ENCODE data around the gene TEC. TPM values are rescaled to one million over a fixed set of nuclear protein-coding genes. Genes with fewer than 3 reads are reported as not detected.
A peak's percentile ranks its signal among the peaks of the same experiment; 100 is the strongest.

TEC gene
- total RNA-seq, 1 donor from 2014 or later, result 3.4 TPM

DNA sequence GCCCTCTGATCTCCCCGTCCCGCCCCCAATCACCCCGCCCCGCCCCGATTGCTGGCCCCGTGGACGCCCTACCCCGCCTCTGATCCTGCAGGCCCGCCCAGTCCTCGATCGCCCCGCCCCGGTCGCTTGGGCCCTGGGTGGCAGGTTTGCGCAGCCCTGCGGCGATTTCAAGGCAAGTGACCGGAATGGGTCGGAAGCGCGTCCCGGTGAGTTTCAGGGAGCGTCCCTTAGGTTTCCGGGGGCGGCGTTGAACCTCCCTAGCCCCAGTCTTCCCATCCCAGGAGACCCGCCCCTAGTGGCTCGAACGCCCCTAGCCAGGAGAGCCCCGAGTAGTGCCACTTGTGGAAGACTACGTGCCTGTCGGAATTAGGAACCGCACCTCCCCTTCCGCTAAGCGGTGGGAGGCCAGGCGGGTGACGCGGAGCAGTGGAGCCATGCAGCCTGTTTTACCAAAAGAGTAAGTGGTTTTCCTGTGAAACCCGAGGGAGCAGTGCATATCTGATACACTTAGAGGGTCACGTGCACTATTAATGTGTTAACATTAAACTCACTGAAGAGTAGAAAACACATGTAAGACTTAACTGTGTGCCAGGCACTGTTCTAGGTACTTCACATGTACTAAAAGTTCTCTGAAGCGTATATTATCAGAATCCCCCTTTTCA is 354 bp upstream of the TEC start:
- DNase-seq (ENCODE audit: low spot score), result peak; percentile 95

DNA sequence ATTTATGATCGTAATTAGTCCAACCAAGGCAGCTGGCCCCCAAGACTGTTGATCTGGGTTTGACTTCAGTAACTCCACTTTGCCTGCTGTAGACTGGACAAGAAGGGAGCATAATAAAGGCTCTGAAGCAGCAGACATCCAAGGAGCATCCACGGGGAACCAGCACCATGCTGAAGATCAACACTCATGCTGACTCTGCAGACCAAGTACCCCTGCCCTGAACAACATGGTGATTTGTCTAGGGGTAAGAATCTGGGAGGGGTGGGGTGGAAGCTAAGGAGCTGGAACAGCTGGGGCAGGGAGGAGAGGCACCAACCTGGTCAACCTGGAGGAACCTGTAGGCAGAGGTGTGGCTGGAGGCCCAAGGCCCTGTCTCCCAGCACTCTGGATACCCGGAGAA is 2.1 kb downstream of the TEC start:
- no peak for DNase-seq (ENCODE audit: low spot score)

DNA sequence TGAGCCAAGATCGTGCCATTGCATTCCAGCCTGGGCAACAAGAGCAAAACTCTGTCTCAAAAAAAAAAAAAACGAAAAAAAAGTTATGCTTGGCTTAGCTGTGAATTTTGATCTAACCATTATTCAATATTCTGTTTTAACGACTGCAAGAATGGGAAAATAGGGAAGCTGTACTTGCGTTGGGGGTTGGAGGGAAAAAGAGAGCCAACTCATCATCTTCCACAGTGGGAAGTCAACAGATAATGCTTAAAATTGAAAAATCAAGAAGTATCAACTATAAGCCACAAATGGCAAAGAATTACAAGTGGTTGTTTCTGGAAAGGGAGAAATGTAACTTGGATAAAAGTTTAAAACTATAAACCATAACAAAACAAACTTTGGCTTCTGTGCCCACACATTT is 2.9 kb downstream of the TEC start:
- DNase-seq (ENCODE audit: low spot score), result no peak

DNA sequence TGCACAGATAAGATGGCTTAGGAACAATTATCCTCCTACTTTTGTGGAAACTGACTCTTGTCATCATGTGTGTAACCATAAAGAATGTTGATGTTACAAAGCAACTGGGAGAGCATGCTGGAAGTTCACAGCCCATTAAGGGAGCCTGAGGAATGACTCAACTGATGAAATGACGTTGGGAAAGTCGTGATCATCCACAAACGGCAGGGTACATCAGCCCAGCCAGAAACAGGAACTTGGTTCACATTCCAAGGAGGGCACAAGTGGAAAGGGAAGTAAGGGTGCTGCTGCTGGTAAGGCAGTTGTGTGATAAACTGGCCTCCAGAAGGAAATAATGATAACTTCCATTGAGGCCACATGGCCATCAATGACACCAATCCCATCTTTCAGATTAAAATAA is 6.7 kb downstream of the TEC start:
- no peak for DNase-seq (ENCODE audit: low spot score)

GRCh38 chr4:48262484-48262883 is 7.2 kb downstream of the TEC start:
- no peak for DNase-seq (ENCODE audit: low spot score)

DNA sequence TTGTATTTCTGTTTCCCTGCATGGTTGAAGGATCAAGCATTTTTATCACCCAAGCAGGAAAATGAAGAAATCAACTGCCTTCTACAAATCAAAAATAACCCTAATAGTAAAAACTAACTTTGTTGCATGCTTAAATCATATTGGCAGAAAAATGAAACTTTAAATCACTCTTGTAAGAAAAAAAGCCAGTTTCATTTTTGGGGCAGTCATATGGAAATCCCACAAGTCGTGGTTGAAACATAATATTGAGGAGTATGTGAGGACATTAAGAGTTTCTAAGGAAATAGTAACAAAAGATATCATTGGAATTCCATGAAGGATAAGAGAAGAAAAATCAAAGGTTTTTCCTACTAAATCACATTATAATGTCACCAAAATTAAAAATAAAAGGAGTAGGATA is 8.4 kb downstream of the TEC start:
- DNase-seq (ENCODE audit: low spot score), result no peak

DNA sequence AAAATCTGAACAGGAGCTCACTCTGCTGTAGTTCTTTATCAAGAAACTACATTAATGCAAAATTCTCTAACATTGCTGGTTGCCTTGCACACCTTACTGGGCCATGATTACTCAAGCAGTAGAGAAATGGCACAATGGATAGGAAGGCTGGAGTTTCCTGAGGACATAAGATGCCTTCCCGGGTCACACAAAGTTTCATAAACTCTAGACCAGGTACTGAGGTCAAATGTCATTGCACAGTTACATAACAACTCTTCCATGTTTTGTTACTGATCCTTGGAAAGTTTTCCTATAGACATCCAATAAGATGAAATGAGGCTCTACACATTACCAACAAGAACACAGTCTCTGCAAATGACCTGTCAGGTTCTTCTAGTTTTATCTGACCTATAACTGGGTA is 9.9 kb downstream of the TEC start:
- DNase-seq (ENCODE audit: low spot score), result no peak

DNA sequence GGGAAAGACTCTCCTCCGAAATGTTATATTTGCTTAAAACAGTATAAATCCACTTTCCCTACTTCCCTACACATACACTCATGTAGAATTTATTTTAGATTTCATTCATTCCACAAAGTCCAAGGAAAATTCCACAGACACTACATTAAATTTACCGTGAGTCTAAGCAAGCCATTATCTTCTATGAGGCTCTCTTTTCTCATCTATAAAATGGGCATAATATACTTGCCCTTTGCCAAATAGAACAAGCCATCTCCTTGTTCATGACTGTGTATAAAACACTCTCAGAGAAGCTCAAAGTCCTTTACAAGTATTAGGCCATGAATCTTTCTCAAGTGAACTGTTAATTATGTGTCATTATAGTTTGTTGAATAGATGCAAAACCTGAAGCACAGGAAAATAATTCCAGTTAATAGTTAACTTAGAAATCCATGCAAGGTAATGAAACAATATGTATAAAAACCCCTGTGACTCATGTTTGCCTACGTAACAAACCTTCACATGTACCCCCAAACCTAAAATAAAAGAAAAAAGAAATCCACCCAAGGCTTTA is 10.7 kb downstream of the TEC start:
- DNase-seq (ENCODE audit: low spot score), result no peak

- no peak for DNase-seq (ENCODE audit: low spot score)
Measured at GRCh38 chr4:48255959-48256342, 13.7 kb downstream of the TEC start.

DNA sequence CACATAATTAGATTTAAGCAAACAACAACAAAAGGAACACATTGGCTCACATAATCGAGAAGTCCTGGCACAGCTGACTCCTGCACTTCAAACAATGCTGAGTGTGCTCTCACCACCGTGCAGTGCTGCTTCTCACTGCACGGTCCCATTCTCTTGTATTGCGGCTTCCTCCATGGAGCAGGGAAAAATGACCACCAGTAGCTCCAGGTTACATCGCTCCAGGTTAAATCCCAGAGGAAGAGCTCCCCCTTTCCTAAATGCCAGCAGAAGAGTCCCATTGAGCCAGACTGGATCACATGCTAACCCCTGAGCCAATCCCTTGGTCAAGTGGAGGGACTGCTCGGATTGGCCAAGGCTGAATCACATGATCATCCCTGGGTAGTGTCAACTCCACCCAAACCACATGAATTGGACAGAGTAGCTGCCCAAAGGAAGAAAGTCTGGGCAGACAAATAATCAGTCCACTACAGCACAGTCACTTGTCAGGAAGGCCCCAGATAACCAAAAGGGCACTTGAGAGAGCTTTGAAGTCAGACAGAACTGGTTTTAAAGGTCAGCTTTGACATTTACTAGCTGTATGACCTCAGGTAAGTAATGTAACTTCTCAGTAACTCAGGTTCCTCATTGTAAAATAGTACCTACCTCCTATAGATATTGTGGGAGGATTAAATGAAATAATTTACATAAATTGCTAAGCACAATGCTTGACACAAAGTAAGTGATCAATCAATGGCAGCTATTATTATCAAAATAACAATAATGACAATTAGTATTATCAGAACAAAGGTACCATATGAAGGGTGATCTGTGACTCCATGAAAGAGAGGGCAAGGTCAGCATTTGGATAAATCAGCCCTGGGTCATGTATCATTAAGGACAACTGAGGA is 14.3 kb downstream of the TEC start:
- DNase-seq (ENCODE audit: low spot score), result no peak

DNA sequence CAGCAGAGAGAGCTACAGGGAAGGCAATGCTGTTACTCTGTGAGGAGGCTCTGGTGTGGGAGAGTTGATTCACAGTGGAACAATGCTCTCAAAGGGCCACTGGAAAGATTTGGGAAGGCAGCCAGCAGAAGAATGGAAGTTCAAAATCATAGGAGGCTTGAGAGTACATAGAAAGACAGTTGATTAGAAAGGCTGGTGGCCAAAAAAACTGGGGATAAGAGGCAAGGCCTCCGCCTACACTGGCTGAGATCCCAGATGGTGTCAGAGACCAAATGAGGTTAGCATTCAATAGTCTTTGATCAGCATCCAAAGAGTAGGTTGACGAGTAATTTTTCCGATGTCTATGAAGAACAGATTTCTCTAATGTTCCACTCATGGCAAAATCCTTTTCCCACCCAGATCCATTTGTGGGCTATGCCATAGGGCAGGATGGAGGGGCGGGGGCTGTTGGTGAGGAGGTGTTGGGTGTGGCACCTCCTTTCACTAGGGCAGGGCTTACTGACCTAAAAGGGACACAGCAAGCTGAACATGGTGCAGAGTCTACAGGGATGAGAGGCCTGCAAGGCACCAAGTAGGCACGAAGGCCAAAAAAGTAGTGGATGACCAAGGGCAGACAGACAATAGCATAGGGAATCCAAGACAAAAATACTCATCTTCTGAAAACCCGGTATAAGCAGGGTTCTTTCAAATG is 15.1 kb downstream of the TEC start:
- DNase-seq (ENCODE audit: low spot score), result no peak

GRCh38 chr4:48252313-48252712 is 17.3 kb downstream of the TEC start:
- DNase-seq (ENCODE audit: low spot score), result no peak

DNA sequence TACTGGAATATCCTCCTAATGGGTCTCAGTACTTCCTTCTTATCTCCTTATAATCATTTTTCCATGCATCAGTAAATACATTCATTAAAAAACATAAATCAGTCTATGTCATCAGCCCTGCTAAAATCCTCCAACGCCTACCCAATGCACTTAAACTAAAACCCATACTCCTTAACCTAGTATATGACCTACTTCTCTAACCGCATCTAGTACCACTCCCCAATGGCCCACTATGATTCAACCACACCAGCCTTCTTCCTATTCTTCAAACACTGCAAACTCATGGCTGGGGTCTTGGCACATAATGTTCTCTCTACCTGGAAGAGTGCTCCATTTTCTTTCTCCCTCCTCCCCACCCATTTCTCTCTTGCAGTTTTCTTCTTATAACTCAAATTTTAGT is 18.7 kb downstream of the TEC start:
- no peak for DNase-seq (ENCODE audit: low spot score)

DNA sequence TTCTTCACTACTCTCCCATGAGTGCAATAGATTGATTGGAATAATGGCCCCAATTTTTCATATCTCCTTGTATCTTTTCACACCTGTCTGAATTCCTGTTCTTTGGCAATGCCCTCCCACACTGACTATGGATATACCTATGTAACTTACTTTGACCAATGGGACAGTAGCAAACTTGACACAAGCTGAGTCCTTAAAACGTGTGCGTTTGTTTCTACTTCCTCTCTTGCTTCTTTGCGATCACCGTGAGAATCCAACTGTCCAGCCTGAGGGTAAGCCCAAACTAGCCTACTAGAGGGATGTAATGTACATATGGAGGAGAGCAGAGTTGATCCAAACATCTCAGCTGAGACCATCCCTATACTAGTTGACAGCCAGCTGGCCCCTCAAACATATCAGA is 19.3 kb downstream of the TEC start:
- no peak for DNase-seq (ENCODE audit: low spot score)

- no peak for DNase-seq (ENCODE audit: low spot score)
Measured at GRCh38 chr4:48249378-48249777, 20.3 kb downstream of the TEC start.

- DNase-seq (ENCODE audit: low spot score), result no peak
Measured at GRCh38 chr4:48248559-48248953, 21.1 kb downstream of the TEC start.

- no peak for DNase-seq (ENCODE audit: low spot score)
Measured at GRCh38 chr4:48247878-48248558, 21.6 kb downstream of the TEC start.

DNA sequence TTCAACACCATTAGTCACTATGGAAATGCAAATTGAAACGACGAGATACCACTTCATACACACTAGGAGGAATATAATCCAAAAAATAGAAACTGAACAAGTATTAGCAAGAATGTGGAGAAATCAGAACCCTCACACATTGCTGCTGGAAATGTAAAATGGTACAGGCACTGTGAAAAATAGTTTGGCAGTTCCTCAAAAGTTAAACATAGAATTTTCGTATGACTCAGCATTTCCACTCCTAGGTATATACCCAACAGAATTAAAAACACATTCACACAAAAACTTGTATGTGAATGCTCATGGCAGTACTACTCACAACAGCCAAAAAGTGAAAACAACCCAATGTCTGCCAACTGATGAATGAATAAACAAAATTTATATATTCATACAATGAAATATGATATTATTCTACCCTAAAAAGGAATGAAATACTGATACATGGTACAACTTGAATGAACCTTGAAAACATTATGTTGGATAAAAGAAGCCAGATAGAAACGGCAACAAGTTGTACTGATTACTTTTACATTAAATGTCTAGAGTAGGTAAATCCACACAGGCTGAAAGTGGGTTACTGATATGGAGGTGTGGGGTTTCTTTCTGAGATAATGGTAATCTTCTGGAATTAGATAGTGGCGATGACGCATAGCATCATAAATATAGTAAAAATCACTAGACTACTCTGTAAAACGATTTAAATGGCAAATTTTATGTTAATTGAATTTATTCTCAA is 22.3 kb downstream of the TEC start:
- no peak for DNase-seq (ENCODE audit: low spot score)

GRCh38 chr4:48244665-48245064 is 25.0 kb downstream of the TEC start:
- DNase-seq (ENCODE audit: low spot score), result no peak

DNA sequence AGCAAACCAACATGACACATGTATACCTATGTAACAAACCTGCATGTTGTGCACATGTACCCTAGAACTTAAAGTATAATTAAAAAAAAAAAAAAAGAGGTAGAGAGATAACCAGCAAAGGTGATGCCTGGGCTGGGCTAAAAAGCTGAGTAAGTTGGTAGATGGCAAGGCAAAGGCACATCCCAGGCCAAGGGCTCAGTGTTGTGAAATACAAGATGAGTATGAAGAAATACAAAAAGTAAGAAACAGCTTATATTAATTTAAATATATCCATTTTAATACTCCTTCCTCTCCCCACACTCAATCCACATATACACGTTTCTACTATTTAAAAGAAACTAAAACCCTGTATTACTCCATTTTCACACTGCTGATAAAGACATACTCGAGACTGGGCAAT is 25.8 kb downstream of the TEC start:
- DNase-seq (ENCODE audit: low spot score), result no peak

GRCh38 chr4:48243429-48243828 is 26.2 kb downstream of the TEC start:
- DNase-seq (ENCODE audit: low spot score), result no peak
